ENCODE results near the gene SLC10A1. TPM values are rescaled to one million over a fixed set of nuclear protein-coding genes. Genes with fewer than 3 reads are reported as not detected.
A peak's percentile ranks its signal among the peaks of the same experiment; 100 is the strongest.

The SLC10A1 gene
- total RNA-seq, 1 donor from 2014 or later, result not detected

DNA sequence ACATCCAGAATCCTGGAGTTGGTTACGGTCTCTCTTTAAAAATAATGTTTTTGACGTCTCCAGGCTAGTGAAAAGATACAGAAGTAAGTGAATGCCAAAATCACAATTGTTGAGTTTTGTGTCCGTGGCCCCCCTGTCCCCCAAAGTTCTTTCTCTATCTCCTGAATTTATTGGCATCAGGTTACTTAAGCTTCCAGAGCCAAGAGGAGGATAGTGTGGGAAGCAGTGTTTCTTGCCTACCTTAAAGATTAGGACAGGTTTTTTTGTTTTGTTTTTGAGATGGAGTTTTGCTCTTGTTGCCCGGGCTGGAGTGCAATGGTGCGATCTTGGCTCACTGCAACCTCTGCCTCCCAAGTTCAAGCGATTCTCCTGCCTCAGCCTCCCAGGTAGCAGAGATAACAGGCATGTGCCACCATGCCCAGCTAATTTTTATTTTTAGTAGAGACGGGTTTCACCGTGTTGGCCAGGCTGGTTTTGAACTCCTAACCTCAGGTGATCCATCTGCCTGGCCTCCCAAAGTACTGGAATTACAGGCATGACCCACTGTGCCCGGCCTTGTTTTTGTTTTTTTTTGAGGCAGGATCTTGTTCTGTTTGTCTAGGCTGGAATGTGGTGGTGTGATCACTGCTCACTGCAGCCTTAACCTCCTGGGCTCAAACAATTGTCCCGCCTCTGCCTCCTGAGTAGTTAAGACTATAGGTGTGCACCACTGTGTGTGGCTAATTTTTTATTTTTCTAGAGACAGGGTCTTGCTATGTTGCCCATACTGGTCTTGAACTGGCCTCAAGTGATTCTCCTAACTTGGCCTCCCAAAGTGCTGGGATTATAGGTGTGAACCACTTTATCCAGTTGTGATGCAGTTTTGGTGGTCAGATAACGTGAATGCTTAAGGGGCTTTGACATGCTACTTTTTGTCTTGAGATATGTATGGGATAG, 24.7 kb downstream of the SLC10A1 start:
- TF ChIP-seq, protein P1, sequence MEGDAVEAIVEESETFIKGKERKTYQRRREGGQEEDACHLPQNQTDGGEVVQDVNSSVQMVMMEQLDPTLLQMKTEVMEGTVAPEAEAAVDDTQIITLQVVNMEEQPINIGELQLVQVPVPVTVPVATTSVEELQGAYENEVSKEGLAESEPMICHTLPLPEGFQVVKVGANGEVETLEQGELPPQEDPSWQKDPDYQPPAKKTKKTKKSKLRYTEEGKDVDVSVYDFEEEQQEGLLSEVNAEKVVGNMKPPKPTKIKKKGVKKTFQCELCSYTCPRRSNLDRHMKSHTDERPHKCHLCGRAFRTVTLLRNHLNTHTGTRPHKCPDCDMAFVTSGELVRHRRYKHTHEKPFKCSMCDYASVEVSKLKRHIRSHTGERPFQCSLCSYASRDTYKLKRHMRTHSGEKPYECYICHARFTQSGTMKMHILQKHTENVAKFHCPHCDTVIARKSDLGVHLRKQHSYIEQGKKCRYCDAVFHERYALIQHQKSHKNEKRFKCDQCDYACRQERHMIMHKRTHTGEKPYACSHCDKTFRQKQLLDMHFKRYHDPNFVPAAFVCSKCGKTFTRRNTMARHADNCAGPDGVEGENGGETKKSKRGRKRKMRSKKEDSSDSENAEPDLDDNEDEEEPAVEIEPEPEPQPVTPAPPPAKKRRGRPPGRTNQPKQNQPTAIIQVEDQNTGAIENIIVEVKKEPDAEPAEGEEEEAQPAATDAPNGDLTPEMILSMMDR (IDR thresholded peaks at IDR 0.05; ENCODE audit: insufficient read depth, low read length, severe bottlenecking), result no peak
- no peak for FAIRE-seq
- no peak for DNase-seq (ENCODE audit: low read depth)
- peaks cover 28% of the 10 kb centered on the region for H3K36me3 ChIP-seq (ENCODE audit: control insufficient read depth, insufficient read depth, low read length)
- H3K27me3 ChIP-seq (ENCODE audit: control insufficient read depth, insufficient read depth, low read length), result no peaks in the 10 kb centered on the region
- no peak overlapping the region for H3K4me3 ChIP-seq (ENCODE audit: low read depth, low read length)

DNA sequence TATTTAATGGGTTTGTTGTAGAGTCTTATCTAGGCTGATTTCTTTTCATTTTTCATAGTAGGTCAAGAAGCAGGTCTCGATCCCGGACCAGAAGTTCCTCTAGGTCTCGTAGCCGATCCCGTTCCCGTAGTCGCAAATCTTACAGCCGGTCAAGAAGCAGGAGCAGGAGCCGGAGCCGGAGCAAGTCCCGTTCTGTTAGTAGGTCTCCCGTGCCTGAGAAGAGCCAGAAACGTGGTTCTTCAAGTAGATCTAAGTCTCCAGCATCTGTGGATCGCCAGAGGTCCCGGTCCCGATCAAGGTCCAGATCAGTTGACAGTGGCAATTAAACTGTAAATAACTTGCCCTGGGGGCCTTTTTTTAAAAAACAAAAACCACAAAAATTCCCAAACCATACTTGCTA, 25.9 kb downstream of the SLC10A1 start:
- DNase-seq (ENCODE audit: low read depth) (no peak), FAIRE-seq (no peak)
- no peaks in the 10 kb centered on the region for H3K27me3 ChIP-seq (ENCODE audit: control insufficient read depth, insufficient read depth, low read length)
- H3K4me3 ChIP-seq (ENCODE audit: low read depth, low read length), result no peak overlapping the region
- TF ChIP-seq, protein P1 (IDR thresholded peaks at IDR 0.05; ENCODE audit: insufficient read depth, low read length, severe bottlenecking), result no peak
- peaks cover 27% of the 10 kb centered on the region for H3K36me3 ChIP-seq (ENCODE audit: control insufficient read depth, insufficient read depth, low read length)

- Histone ChIP-seq H3K36me3 (ENCODE audit: control insufficient read depth, insufficient read depth, low read length) (peaks cover 25% of the 10 kb centered on the region), H3K27me3 (ENCODE audit: control insufficient read depth, insufficient read depth, low read length) (no peaks in the 10 kb centered on the region), H3K4me3 (ENCODE audit: low read depth, low read length) (no peak overlapping the region)
- TF ChIP-seq, protein P1 (IDR thresholded peaks at IDR 0.05; ENCODE audit: insufficient read depth, low read length, severe bottlenecking), result no peak
- FAIRE-seq, result no peak
- no peak for DNase-seq (ENCODE audit: low read depth)
Measured at GRCh38 chr14:69770559-69770958, 26.5 kb downstream of the SLC10A1 start.

GRCh38 chr14:69769623-69770022, 27.4 kb downstream of the SLC10A1 start:
- peaks cover 25% of the 10 kb centered on the region for H3K36me3 ChIP-seq (ENCODE audit: control insufficient read depth, insufficient read depth, low read length)
- no peaks in the 10 kb centered on the region for H3K27me3 ChIP-seq (ENCODE audit: control insufficient read depth, insufficient read depth, low read length)
- DNase-seq (ENCODE audit: low read depth), result no peak
- FAIRE-seq, result no peak
- no peak overlapping the region for H3K4me3 ChIP-seq (ENCODE audit: low read depth, low read length)
- TF ChIP-seq, protein P1 (IDR thresholded peaks at IDR 0.05; ENCODE audit: insufficient read depth, low read length, severe bottlenecking), result no peak

DNA sequence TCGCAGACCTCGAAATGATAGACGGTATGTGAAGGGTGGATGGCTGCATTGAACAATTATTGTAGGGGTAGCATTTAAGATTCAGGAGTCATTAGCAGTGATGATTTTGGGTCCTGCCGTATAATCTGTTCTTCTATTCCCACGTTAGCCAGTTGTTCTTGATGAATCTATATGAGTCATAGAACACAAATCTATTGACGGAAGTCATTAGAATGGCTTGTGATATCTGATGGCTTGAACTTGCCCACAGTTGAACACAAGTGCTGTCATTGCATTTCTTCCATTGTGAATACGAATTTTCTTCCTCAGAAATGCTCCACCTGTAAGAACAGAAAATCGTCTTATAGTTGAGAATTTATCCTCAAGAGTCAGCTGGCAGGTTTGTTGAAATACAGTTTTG, 28.2 kb downstream of the SLC10A1 start:
- DNase-seq (ENCODE audit: low read depth) (peak; percentile 31), FAIRE-seq (no peak)
- Histone ChIP-seq H3K27me3 (ENCODE audit: control insufficient read depth, insufficient read depth, low read length) (no peaks in the 10 kb centered on the region), H3K36me3 (ENCODE audit: control insufficient read depth, insufficient read depth, low read length) (peaks cover 25% of the 10 kb centered on the region), H3K4me3 (ENCODE audit: low read depth, low read length) (peak overlapping the region; percentile 93)
- TF ChIP-seq, protein P1 (IDR thresholded peaks at IDR 0.05; ENCODE audit: insufficient read depth, low read length, severe bottlenecking), result no peak
